ENCODE measurements around the gene TPSAB1. TPM values are rescaled to one million over a fixed set of nuclear protein-coding genes. Genes with fewer than 3 reads are reported as not detected.

TPSAB1 gene
- total RNA-seq, 1 donor from 2014 or later = not detected

DNA sequence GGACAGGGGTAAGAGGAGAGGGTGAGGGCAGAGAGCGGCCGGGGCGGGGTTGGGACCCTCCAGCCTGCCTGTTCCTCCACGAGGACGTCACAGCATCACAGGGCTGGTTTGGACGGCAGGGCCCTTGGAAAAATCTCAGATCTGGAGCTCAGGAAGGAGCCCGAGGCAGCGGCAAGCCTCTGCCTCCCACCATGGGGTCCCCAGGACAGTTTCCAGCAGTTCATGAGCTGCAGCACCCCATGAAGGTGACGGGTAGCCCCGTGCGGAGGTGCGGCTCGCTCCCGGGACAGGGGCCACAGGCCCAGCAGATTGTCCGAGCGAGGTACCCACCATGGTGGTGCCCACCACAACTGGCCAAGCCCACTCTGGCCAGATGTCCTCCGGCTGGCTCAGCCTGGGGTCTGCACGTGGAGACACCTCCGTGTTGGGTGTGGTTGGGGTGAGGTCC, 36.7 kb downstream of the TPSAB1 start:
- Mint-ChIP-seq H3K36me3 (ENCODE audit: low read depth) (no peaks in the 10 kb centered on the region), H3K4me3 (ENCODE audit: unreplicated experiment) (no peak overlapping the region), H3K27ac (ENCODE audit: unreplicated experiment) (no peak overlapping the region), H3K27me3 (ENCODE audit: low read depth) (peaks cover 28% of the 10 kb centered on the region), H3K4me1 (ENCODE audit: low read depth) (peaks cover 3% of the 10 kb centered on the region), H3K9me3 (ENCODE audit: low read depth) (no peaks in the 10 kb centered on the region)
- TF ChIP-seq, protein P1, sequence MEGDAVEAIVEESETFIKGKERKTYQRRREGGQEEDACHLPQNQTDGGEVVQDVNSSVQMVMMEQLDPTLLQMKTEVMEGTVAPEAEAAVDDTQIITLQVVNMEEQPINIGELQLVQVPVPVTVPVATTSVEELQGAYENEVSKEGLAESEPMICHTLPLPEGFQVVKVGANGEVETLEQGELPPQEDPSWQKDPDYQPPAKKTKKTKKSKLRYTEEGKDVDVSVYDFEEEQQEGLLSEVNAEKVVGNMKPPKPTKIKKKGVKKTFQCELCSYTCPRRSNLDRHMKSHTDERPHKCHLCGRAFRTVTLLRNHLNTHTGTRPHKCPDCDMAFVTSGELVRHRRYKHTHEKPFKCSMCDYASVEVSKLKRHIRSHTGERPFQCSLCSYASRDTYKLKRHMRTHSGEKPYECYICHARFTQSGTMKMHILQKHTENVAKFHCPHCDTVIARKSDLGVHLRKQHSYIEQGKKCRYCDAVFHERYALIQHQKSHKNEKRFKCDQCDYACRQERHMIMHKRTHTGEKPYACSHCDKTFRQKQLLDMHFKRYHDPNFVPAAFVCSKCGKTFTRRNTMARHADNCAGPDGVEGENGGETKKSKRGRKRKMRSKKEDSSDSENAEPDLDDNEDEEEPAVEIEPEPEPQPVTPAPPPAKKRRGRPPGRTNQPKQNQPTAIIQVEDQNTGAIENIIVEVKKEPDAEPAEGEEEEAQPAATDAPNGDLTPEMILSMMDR (IDR thresholded peaks at IDR 0.05) = no peak
- peak; percentile 86 for DNase-seq (ENCODE audit: low spot score)

DNA sequence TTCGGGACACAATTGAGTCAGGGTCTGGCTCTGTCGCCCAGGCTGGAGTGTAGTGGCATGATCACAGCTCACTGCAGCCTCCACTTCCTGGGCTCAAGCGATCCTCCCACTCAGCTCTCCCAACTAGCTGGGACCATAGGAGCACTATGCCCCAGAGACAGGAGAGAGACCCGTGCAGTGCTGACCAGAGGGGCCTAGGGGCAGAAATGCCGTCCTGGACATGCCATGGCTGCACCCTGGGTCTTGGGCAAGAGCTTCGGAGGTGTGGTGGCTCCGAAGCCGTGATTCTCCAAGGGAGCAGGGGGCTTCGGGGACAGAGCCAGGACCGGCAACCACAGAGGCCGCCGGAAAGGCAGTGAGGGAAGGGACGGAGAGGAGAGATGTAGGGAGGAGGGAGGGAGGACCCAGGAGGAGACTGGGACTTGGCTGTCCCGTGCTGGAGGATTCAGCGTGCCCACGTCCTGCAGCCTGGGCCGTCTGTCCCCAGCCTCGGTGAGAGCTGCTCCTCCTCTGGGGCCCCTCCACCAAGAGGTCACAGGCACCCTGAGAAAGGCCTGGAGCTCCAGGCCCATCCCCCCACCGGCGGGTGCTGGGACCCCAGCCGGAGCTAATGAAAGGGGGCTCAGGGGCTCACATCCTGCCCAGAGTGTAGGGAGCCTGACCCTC, 37.2 kb downstream of the TPSAB1 start:
- DNase-seq (ENCODE audit: low spot score) = peak; percentile 75
- H3K36me3 Mint-ChIP-seq (ENCODE audit: low read depth) = no peaks in the 10 kb centered on the region
- peaks cover 30% of the 10 kb centered on the region for H3K27me3 Mint-ChIP-seq (ENCODE audit: low read depth)
- peaks cover 2% of the 10 kb centered on the region for H3K4me1 Mint-ChIP-seq (ENCODE audit: low read depth)
- no peak overlapping the region for H3K4me3 Mint-ChIP-seq (ENCODE audit: unreplicated experiment)
- no peaks in the 10 kb centered on the region for H3K9me3 Mint-ChIP-seq (ENCODE audit: low read depth)
- TF ChIP-seq, protein P1 (IDR thresholded peaks at IDR 0.05) = no peak
- no peak overlapping the region for H3K27ac Mint-ChIP-seq (ENCODE audit: unreplicated experiment)

DNA sequence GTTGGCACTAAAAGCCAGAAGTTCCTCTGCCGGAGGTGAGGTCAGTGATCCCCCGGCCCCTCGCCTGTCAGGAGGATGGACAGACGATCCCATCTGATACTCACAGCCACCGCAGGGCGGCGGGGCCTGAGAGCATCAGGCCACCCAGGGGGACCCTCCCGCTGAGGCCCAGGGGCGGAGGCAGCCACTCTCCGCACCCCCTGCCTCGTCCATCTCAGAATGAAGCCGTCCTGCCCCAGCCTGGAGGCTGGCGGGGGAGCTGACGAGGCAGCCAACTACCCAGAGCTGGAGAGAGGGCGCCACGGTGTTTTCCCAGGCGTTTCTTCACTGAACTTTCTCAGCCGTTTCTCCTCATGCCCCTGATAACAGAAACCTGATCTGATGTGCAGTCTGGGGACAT, 38.0 kb downstream of the TPSAB1 start:
- TF ChIP-seq, protein P1 (IDR thresholded peaks at IDR 0.05) = peak; percentile 37
- Mint-ChIP-seq H3K27ac (ENCODE audit: unreplicated experiment) (no peak overlapping the region), H3K4me1 (ENCODE audit: low read depth) (peaks cover 2% of the 10 kb centered on the region), H3K36me3 (ENCODE audit: low read depth) (no peaks in the 10 kb centered on the region), H3K4me3 (ENCODE audit: unreplicated experiment) (no peak overlapping the region), H3K9me3 (ENCODE audit: low read depth) (no peaks in the 10 kb centered on the region), H3K27me3 (ENCODE audit: low read depth) (peaks cover 29% of the 10 kb centered on the region)
- peak; percentile 78 for DNase-seq (ENCODE audit: low spot score)

DNA sequence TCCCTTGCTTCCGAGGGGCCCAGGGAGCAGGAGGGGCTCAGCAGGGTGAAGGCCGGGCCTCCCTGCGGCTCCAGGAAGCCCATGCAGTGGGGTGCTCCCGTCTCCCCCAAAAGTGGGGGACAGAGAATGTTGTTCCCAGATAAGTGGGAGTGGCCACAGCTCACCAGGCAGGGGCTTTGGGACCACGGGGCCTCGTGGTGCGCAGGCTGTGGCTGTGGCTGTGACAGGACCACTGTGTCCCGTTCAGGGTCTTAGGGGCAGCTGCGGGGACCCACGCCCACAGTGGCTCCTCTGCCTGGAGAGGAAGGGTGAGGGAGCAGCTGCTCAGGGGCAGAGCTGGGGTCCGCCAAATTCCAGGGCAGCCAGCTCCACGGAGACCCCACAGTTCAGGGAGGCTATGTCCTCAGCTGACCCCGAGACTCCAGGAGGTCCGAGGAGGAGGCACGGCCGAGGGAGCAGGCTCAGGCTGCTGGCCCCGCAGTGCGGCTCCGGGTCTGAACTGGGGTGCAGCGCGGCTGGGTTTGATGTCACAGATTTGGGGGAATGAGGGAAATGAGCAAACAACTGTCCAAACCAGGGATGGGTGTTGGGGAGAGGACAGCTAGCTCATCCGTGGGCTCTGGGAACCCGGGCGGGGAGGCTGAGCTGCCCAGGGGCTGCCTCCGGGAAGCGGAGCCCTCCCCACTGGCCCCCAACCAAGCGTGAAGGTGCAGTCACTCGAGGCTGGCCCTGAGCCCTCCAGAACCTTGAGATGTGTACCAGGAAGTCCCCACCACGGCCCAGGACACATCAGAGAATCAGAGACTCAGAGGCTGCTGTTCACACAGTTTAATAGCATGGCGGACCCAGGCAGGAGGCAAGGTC, 38.8 kb downstream of the TPSAB1 start:
- H3K9me3 Mint-ChIP-seq (ENCODE audit: low read depth) = no peaks in the 10 kb centered on the region
- peaks cover 34% of the 10 kb centered on the region for H3K27me3 Mint-ChIP-seq (ENCODE audit: low read depth)

More for the DNA sequence above, 38.8 kb downstream of the TPSAB1 start:
- peaks cover 2% of the 10 kb centered on the region for H3K4me1 Mint-ChIP-seq (ENCODE audit: low read depth)
- no peak overlapping the region for H3K27ac Mint-ChIP-seq (ENCODE audit: unreplicated experiment)
- peak; percentile 77 for DNase-seq (ENCODE audit: low spot score)
- TF ChIP-seq, protein P1 (IDR thresholded peaks at IDR 0.05) = no peak
- no peaks in the 10 kb centered on the region for H3K36me3 Mint-ChIP-seq (ENCODE audit: low read depth)
- H3K4me3 Mint-ChIP-seq (ENCODE audit: unreplicated experiment) = no peak overlapping the region

Measured in chondrocyte (in vitro differentiated cells).